A549 (cell line): Measurements from ENCODE around the gene RIMKLA.

Experiments
- BCL3 ChIP-seq: fragments of >200 bp; sonication (Bioruptor Twin); formaldehyde crosslinking; IDR thresholded peaks from 3 replicates; pipeline ENCODE4 v1.6.1; 2016
- EP300 ChIP-seq, 2 experiments: fragments of >200 bp; sonication (Bioruptor Twin); formaldehyde crosslinking; IDR thresholded peaks; 2 replicates in 1 of 2; 3 replicates in 1 of 2; pipeline ENCODE4 v1.6.1; 2016 to 2017
- HOXA7 ChIP-seq: fragments of 250-450 bp; sonication (Bioruptor Pico); IDR thresholded peaks from 2 replicates; pipeline ENCODE4 v1.5.0; 2020; ENCODE audit warnings: mild to moderate bottlenecking, moderate library complexity
- JUN ChIP-seq, 2 experiments: fragments of >200 bp; sonication (Bioruptor Twin); formaldehyde crosslinking; IDR thresholded peaks; 2 replicates in 1 of 2; 3 replicates in 1 of 2; pipeline ENCODE4 v1.6.1; 2016 to 2017
- JUNB ChIP-seq: fragments of >200 bp; sonication (Bioruptor Twin); formaldehyde crosslinking; IDR thresholded peaks from 2 replicates; pipeline ENCODE4 v1.6.1; 2016
- POLR2A ChIP-seq: IDR thresholded peaks from 2 replicates; pipeline ENCODE4 v1.6.1; 2012; ENCODE audit warnings: mild to moderate bottlenecking, low read length
- SMC3 ChIP-seq: fragments of >200 bp; sonication (Bioruptor Twin); formaldehyde crosslinking; IDR thresholded peaks from 3 replicates; pipeline ENCODE4 v1.6.1; 2018; ENCODE audit warnings: inconsistent platforms
- USF2 ChIP-seq: fragments of 450-650 bp; IDR thresholded peaks from 2 replicates; pipeline ENCODE4 v1.6.1; 2014; ENCODE audit warnings: antibody characterized with exemption
- TF ChIP-seq, protein P1 (sequence below): fragments of >200 bp; sonication (Bioruptor Twin); formaldehyde crosslinking; IDR thresholded peaks from 3 replicates; pipeline ENCODE4 v1.5.1; 2016
- TF ChIP-seq, protein P2 (sequence below): IDR thresholded peaks from 2 replicates; pipeline ENCODE4 v1.6.1; 2012; ENCODE audit warnings: low read depth, borderline replicate concordance
- TF ChIP-seq, protein P3 (sequence below): fragments of 150-350 bp; IDR thresholded peaks from 2 replicates; pipeline ENCODE4 v1.6.1; 2014; ENCODE audit warnings: low read depth, mild to moderate bottlenecking, low read length

- TF ChIP-seq, protein P1, sequence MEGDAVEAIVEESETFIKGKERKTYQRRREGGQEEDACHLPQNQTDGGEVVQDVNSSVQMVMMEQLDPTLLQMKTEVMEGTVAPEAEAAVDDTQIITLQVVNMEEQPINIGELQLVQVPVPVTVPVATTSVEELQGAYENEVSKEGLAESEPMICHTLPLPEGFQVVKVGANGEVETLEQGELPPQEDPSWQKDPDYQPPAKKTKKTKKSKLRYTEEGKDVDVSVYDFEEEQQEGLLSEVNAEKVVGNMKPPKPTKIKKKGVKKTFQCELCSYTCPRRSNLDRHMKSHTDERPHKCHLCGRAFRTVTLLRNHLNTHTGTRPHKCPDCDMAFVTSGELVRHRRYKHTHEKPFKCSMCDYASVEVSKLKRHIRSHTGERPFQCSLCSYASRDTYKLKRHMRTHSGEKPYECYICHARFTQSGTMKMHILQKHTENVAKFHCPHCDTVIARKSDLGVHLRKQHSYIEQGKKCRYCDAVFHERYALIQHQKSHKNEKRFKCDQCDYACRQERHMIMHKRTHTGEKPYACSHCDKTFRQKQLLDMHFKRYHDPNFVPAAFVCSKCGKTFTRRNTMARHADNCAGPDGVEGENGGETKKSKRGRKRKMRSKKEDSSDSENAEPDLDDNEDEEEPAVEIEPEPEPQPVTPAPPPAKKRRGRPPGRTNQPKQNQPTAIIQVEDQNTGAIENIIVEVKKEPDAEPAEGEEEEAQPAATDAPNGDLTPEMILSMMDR, result no peak
- TF ChIP-seq, protein P2, sequence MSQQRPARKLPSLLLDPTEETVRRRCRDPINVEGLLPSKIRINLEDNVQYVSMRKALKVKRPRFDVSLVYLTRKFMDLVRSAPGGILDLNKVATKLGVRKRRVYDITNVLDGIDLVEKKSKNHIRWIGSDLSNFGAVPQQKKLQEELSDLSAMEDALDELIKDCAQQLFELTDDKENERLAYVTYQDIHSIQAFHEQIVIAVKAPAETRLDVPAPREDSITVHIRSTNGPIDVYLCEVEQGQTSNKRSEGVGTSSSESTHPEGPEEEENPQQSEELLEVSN, result no peak
- TF ChIP-seq SMC3, result no peak
- TF ChIP-seq JUNB, result no peak
- no peak for TF ChIP-seq JUN (IDR thresholded peaks at IDR 0.05)
- TF ChIP-seq, protein P3, sequence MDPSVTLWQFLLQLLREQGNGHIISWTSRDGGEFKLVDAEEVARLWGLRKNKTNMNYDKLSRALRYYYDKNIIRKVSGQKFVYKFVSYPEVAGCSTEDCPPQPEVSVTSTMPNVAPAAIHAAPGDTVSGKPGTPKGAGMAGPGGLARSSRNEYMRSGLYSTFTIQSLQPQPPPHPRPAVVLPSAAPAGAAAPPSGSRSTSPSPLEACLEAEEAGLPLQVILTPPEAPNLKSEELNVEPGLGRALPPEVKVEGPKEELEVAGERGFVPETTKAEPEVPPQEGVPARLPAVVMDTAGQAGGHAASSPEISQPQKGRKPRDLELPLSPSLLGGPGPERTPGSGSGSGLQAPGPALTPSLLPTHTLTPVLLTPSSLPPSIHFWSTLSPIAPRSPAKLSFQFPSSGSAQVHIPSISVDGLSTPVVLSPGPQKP, result no peak
- TF ChIP-seq EP300 (IDR thresholded peaks at IDR 0.05), result no peak
- TF ChIP-seq POLR2A, result no peak
- no peak for TF ChIP-seq BCL3
- TF ChIP-seq HOXA7 (CRISPR knock-in tag), result no peak
- TF ChIP-seq USF2, result no peak
These were observed 40.5 kb downstream of the RIMKLA start for GRCh38 chr1:42420911-42421585.
